Small intestine (tissue), 7 donors: Measurements from ENCODE around the gene VPS37C. TPM values are rescaled to one million over a fixed set of nuclear protein-coding genes. Genes with fewer than 3 reads are reported as not detected.
A peak's percentile ranks its signal among the peaks of the same experiment; 100 is the strongest.
"Not testable (repeated sequence)": the region's sequence is repeated elsewhere in the genome, so short reads cannot be mapped to it uniquely, and the experiment has no call there.

ENCODE experiments used
- DNase-seq, 2 donors: peaks; one replicate each; pipeline versions ENCODE4 v3.0.0 to v3.0.0-alpha.2; 2013
- FAIRE-seq: peaks from 2 replicates; lab custom pipeline; 2012; peaks lifted over from hg19 to GRCh38; lab: Jason Lieb, UNC
- H3K27ac ChIP-seq, 3 donors: one replicate each; pipeline ENCODE4 v1.5.1; 2013; ENCODE audit warnings: low read length in 2 of 3, mild to moderate bottlenecking in 2 of 3, control low read depth in 1 of 3, inconsistent platforms in 1 of 3, low read depth in 1 of 3, moderate library complexity in 1 of 3
- H3K27me3 ChIP-seq, 3 donors: one replicate each; pipeline ENCODE4 v1.6.1; 2013; ENCODE audit warnings: low read length in 3 of 3, inconsistent platforms in 1 of 3; ENCODE audit not compliant: control insufficient read depth in 3 of 3, insufficient read depth in 3 of 3
- H3K36me3 ChIP-seq, 3 donors: one replicate each; pipeline ENCODE4 v1.6.1; 2013; ENCODE audit warnings: low read length in 3 of 3, inconsistent platforms in 1 of 3, low read depth in 1 of 3, mild to moderate bottlenecking in 1 of 3, moderate library complexity in 1 of 3; ENCODE audit not compliant: control insufficient read depth in 3 of 3, insufficient read depth in 2 of 3
- H3K4me1 ChIP-seq, 3 donors: one replicate each; pipeline ENCODE4 v1.6.1; 2013; ENCODE audit warnings: low read length in 2 of 3, inconsistent platforms in 1 of 3, low read depth in 1 of 3, mild to moderate bottlenecking in 1 of 3, moderate library complexity in 1 of 3; ENCODE audit not compliant: control insufficient read depth in 3 of 3, insufficient read depth in 2 of 3
- H3K4me3 ChIP-seq, 3 donors: one replicate each; pipeline ENCODE4 v1.5.1; 2013; ENCODE audit warnings: low read length in 3 of 3, control low read depth in 1 of 3, inconsistent platforms in 1 of 3, low read depth in 1 of 3, mild to moderate bottlenecking in 1 of 3, moderate library complexity in 1 of 3
- H3K9me3 ChIP-seq, 2 donors: one replicate each; pipeline ENCODE4 v1.6.1; 2013; ENCODE audit warnings: low read depth in 1 of 2, low read length in 1 of 2; ENCODE audit not compliant: control insufficient read depth in 2 of 2, insufficient read depth in 1 of 2
- WGBS, 3 donors: extraction: QIAGEN DNeasy Blood & Tissue Kit; methylation state at CpG; one replicate each; pipeline ENCODE4 v1.1.7; 2013; 5-methylcytosine and 5-hydroxymethylcytosine counted together
- polyA plus RNA-seq, 4 donors: library from polyadenylated mRNA; stranded (reverse) in 3 of 4; unstranded in 1 of 4; fragments of 200-250 nt in 3 of 4; fragments of 120-200 nt in 1 of 4; gene quantifications; one replicate each; pipeline versions ENCODE4 v1.2.1 to v1.2.3, GENCODE V29; 2013
- donor health status: healthy with polysubstance abuse.
- donor health status: control.
- donor health status: control.
- donor health status: Bipolar disorder and iron deficiency.
- donor health status: healthy.

Gene VPS37C
- polyA plus RNA-seq, 4 donors: 17.8 to 40.4 (median 30.9) TPM

DNA sequence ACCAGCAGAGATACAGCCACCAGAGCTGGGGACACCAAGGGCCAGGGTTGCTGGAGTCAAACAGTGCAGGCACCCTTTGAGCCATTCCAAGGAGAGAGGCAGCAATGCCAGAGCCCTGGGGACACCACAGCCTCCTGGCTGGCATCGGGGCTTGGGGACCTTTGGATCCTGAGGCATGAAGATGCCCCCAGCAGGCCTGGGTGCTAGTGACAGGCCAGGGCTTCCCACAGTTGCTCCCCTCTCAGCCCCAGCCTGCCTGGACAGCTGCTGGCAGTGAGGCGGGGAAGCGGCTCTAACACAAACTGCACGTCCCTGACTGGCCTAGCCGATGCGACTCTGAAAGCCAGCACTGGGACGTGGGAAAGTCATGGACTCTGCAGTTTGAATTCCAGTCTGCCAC is 56.3 kb downstream of the VPS37C start:
- H3K9me3 ChIP-seq: no peaks in the 10 kb centered on the region
- 85 to 86% (median 85%) methylated on average over 7 of the region's 7 CpGs for WGBS, 3 donors
- H3K4me1 ChIP-seq: no peaks in the 10 kb centered on the region
- no peak overlapping the region for H3K4me3 ChIP-seq
- H3K36me3 ChIP-seq: no peaks in the 10 kb centered on the region
- FAIRE-seq: no peak
- no peak for DNase-seq
- H3K27ac ChIP-seq: no peak overlapping the region
- H3K27me3 ChIP-seq: no peaks in the 10 kb centered on the region

DNA sequence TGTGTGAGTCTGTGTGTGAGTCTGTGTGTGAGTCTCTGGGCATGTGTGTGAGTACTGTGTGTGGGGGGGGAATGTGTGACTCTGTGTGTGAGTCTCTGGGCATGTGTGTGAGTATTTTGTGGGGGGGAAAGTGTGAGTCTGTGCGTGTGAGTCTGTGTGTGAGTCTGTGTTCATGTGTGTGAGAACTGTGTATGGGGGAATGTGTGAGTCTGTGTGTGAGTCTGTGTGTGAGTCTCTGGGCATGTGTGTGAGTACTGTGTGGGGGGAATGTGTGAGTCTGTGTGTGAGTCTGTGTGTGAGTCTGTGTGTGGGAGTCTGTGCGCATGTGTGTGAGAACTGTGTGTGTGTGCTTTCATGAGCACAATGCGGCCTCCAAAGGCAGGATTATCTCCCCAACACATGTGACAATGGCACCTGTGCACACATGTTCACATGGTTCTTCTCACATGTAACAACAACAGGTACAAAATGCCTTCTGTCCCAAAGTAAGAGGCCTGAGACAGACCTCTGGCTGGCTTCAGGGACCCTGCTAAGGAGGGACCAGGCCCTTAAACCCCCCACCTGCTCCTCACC is 57.3 kb downstream of the VPS37C start:
- WGBS, 3 donors: 71 to 94% (median 92%) methylated on average over 3 of the region's 3 CpGs
- Histone ChIP-seq H3K4me3 (no peak overlapping the region), H3K27ac (no peak overlapping the region)

DNA sequence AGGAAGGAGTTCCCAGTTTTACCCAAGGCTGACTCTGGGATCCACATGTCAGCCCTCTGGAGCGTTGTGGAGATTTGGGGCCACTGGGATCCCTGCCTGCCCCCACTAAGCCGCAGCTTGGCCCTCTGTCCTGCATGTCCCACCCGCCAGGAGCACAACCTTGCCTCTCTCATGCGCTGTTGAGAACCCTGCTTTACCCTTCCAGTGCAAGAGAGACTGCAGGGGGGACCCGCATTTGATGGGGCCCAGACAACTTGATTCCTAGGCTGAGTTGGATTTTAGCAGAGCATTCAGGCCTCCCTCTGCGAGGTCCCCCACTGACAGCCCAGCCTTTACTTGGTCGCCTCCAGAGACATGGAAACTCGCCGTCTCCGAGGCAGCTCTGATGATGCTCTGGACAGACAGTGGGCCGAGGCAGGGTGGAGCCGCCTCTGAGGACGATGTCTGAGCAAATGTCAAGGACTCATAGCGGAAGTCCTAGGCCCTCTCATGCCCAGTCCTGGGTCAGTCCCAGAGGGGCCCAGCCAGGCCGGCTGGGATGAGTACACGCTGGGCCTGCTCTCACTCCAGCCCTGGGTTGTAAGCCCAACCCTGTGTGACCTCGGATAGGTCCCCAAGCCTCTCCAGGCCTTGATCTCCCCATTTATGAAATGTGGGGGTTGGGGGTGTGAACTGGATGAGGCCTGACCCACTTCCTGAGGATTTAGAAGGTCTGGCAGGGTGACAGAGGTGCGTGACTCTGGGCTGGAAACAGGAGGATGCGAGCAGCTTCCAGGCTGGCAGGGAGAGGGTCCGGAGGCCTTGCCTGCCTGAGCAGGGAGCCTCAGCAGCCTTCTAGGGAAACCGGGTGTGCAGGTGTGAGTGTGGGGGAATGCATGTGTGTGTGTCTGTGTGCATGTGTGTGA is 58.3 kb downstream of the VPS37C start:
- H3K27ac ChIP-seq: peak overlapping the region in 2 of 3 donors; percentile 45 to 77
- DNase-seq (no peak), FAIRE-seq (no peak)
- H3K4me1 ChIP-seq: no peaks in the 10 kb centered on the region
- no peaks in the 10 kb centered on the region for H3K27me3 ChIP-seq
- 76 to 83% (median 76%) methylated on average over 21 of the region's 21 CpGs for WGBS, 3 donors
- no peaks in the 10 kb centered on the region for H3K36me3 ChIP-seq
- no peaks in the 10 kb centered on the region for H3K9me3 ChIP-seq
- peak overlapping the region in 2 of 3 donors; percentile 19 to 32 for H3K4me3 ChIP-seq

More for the DNA sequence above, 57.3 kb downstream of the VPS37C start:
- Histone ChIP-seq H3K27me3 (no peaks in the 10 kb centered on the region), H3K36me3 (no peaks in the 10 kb centered on the region), H3K9me3 (no peaks in the 10 kb centered on the region), H3K4me1 (no peaks in the 10 kb centered on the region)
- DNase-seq (no peak), FAIRE-seq (no peak)

DNA sequence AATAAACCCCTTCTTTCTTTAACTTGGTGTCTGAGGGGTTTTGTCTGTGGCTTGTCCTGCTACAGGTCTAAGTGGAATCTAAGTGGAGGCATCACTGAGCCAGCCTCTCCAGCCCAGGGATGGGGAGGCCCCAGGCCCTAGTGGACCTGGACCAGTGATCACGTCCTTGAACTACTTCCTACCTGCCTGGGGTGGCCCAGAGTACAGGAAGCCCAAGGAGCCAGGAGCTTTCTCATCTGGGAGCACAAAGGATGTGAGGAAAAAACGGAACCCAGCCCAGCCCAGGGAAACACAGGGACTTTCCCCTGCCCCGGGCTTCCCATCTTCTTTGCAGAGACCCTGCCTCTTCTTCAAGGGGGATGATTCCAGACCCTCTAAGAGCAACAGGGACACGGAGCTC is 62.4 kb downstream of the VPS37C start:
- Histone ChIP-seq H3K9me3 (no peaks in the 10 kb centered on the region), H3K4me3 (no peak overlapping the region), H3K27ac (no peak overlapping the region), H3K27me3 (no peaks in the 10 kb centered on the region), H3K4me1 (no peaks in the 10 kb centered on the region), H3K36me3 (no peaks in the 10 kb centered on the region)
- WGBS, 3 donors: 64 to 80% (median 74%) methylated on average over 4 of the region's 4 CpGs
- DNase-seq (no peak), FAIRE-seq (no peak)

- H3K27ac ChIP-seq, DNase-seq, H3K4me1 ChIP-seq, H3K36me3 ChIP-seq, H3K9me3 ChIP-seq, H3K4me3 ChIP-seq, H3K27me3 ChIP-seq, FAIRE-seq: not testable (repeated sequence)
- WGBS, 3 donors: 29 to 58% (median 34%) methylated on average over 2 of the region's 2 CpGs
Observed at GRCh38 chr11:61098261-61098660, 63.0 kb downstream of the VPS37C start.

- DNase-seq (no peak), FAIRE-seq (no peak)
- H3K4me3 ChIP-seq: no peak overlapping the region
- H3K27ac ChIP-seq: no peak overlapping the region
- WGBS, 3 donors: 72 to 84% (median 80%) methylated on average over 7 of the region's 7 CpGs
- H3K9me3 ChIP-seq: peaks cover 0 to 4% of the 10 kb centered on the region in 2 donors
- no peaks in the 10 kb centered on the region for H3K36me3 ChIP-seq
- H3K4me1 ChIP-seq: no peaks in the 10 kb centered on the region
- no peaks in the 10 kb centered on the region for H3K27me3 ChIP-seq
Observed at GRCh38 chr11:61095021-61095420, 66.2 kb downstream of the VPS37C start.

DNA sequence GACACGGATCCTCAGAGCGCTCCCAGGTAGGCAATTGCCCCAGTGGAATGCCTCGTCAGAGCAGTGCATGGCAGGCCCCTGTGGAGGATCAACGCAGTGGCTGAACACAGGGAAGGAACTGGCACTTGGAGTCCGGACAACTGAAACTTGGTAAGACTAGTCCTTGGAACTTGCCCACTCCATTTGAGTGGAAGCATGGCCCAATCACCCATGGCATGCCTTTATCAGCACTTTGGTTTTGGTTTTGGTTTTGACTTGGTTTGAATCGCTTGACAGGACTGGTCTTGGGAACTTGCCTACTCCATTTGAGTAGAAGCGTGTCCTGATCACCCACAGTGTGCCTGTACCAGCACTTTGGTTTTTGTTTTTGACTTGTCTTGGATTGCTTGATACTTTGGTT is 67.1 kb downstream of the VPS37C start:
- not testable (repeated sequence) for FAIRE-seq, DNase-seq
- WGBS, 3 donors: 86 to 91% (median 89%) methylated on average over 7 of the region's 7 CpGs

DNA sequence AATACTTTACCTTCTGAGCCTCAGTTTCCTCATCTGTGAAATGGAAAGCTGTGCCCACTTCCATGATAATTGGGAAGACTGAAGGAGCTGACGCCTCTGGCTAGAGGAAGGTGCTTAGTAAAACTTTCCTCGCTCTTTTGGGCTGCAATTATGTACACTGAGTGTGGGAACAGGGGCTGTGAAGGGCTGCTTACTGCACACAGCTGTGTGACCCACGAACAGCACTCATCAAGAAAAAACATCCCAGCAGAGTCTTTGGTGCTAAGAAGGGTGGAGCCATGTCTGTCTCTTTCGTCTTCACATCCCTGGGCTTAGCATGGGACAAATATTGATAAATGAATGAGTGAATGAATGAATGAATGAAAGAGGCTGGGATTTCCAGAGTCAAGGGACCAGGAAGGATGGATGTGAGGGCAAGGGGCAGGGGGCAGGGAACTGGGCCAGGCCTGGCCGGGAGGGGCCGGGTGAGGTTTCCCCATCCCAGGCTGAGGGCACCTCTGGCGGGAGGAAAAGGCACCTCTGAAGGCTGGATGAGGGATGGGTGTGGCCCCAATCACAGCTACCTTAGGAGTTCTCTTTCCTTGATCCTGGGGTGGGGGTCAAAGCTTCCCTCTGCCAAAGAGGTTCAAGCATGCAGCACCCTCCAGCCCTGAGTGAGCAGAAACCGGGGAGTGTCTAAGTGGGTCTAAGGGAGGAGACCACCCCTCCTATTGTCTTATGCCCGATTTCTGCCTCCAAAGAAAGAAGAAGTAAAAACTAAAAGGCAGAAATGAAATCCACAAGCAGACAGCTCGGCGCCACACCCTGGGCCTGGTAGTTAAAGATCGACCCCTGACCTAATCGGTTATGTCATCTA is 68.1 kb downstream of the VPS37C start:
- H3K27ac ChIP-seq: no peak overlapping the region
- no peaks in the 10 kb centered on the region for H3K36me3 ChIP-seq
- no peaks in the 10 kb centered on the region for H3K4me1 ChIP-seq
- H3K4me3 ChIP-seq: no peak overlapping the region
- no peak for DNase-seq
- no peak for FAIRE-seq
- WGBS, 3 donors: 81 to 84% (median 84%) methylated on average over 13 of the region's 13 CpGs
- H3K9me3 ChIP-seq: peaks cover 0 to 4% of the 10 kb centered on the region in 2 donors
- no peaks in the 10 kb centered on the region for H3K27me3 ChIP-seq

More for the DNA sequence above, 67.1 kb downstream of the VPS37C start:
- H3K27me3 ChIP-seq, H3K27ac ChIP-seq, H3K9me3 ChIP-seq, H3K4me1 ChIP-seq, H3K36me3 ChIP-seq, H3K4me3 ChIP-seq: not testable (repeated sequence)
